Sigmoid colon (tissue), 7 donors: ENCODE measurements around the gene ALG12. TPM values are rescaled to one million over a fixed set of nuclear protein-coding genes. Genes with fewer than 3 reads are reported as not detected.

Source experiments
- DNase-seq: peaks from one replicate; pipeline ENCODE4 v3.0.0-alpha.2; 2019
- H3K27ac ChIP-seq, 4 donors: fragments of 200-600 bp; sonication (generic); one replicate each; pipeline ENCODE4 v1.5.1; 2016 to 2019; ENCODE audit warnings: mild to moderate bottlenecking in 1 of 4
- H3K27me3 ChIP-seq, 3 donors: fragments of 200-600 bp; sonication (generic); one replicate each; pipeline ENCODE4 v1.5.1; 2019; ENCODE audit warnings: mild to moderate bottlenecking in 1 of 3
- H3K36me3 ChIP-seq, 4 donors: fragments of 200-600 bp; sonication (generic); one replicate each; pipeline ENCODE4 v1.5.1; 2016 to 2019
- H3K4me1 ChIP-seq, 4 donors: fragments of 200-600 bp; sonication (generic); one replicate each; pipeline ENCODE4 v1.5.1; 2017 to 2019
- H3K4me3 ChIP-seq, 4 donors: fragments of 200-600 bp; sonication (generic); one replicate each; pipeline ENCODE4 v1.5.1; 2017 to 2019; ENCODE audit warnings: mild to moderate bottlenecking in 2 of 4, moderate library complexity in 1 of 4
- H3K9me3 ChIP-seq, 4 donors: fragments of 200-600 bp in 3 of 4; sonication (generic) in 3 of 4; one replicate each; pipeline versions ENCODE4 v1.5.1 to v1.6.1; 2013 to 2019
- EP300 ChIP-seq, 4 donors: sonication (generic); formaldehyde crosslinking; IDR thresholded peaks; one replicate each; pipeline ENCODE4 v1.6.1; 2017; ENCODE audit warnings: antibody characterized with exemption in 4 of 4
- POLR2A ChIP-seq, 2 donors: fragments of 450-650 bp; IDR thresholded peaks; one replicate each; pipeline ENCODE4 v1.6.1; 2016; ENCODE audit warnings: antibody characterized with exemption in 2 of 2, mild to moderate bottlenecking in 2 of 2, moderate library complexity in 2 of 2
- POLR2AphosphoS5 ChIP-seq, 4 donors: sonication (generic); formaldehyde crosslinking; IDR thresholded peaks; one replicate each; pipeline ENCODE4 v1.6.1; 2017; ENCODE audit warnings: antibody characterized with exemption in 4 of 4
- WGBS, 2 donors: extraction: QIAGEN DNeasy Blood & Tissue Kit; methylation state at CpG; one replicate each; pipeline ENCODE4 v1.1.7; 2013; 5-methylcytosine and 5-hydroxymethylcytosine counted together
- intact Hi-C: fragments of 100-400 bp; cut with DNase I; formaldehyde crosslinking; loops from one replicate; pipeline ENCODE4 v1.15.1; 2023
- polyA plus RNA-seq, 3 donors: library from polyadenylated mRNA; stranded (reverse); fragments of 200-250 nt; gene quantifications; one replicate each; pipeline ENCODE4 v1.2.3, GENCODE V29; 2013
- total RNA-seq, 4 donors: library from RNA; depleted of rRNA; stranded (reverse); fragments of >200 nt; gene quantifications; one replicate each; pipeline ENCODE4 v1.1.0, GENCODE V29; 2016
- TF ChIP-seq, protein P1 (sequence below), 4 experiments: fragments of 450-650 bp in 3 of 4; fragments of 200-600 bp in 1 of 4; IDR thresholded peaks; one replicate each; pipeline ENCODE4 v1.5.1; 2016 to 2019; ENCODE audit warnings: antibody characterized with exemption in 4 of 4, mild to moderate bottlenecking in 3 of 4, moderate library complexity in 2 of 4
- donor health status: healthy with polysubstance abuse.
- donor health status: Bipolar disorder and iron deficiency.
- donor health status: healthy.

Gene ALG12
- total and polyA plus RNA-seq, 7 donors, result 1.8 to 23.9 (median 14.4) TPM

DNA sequence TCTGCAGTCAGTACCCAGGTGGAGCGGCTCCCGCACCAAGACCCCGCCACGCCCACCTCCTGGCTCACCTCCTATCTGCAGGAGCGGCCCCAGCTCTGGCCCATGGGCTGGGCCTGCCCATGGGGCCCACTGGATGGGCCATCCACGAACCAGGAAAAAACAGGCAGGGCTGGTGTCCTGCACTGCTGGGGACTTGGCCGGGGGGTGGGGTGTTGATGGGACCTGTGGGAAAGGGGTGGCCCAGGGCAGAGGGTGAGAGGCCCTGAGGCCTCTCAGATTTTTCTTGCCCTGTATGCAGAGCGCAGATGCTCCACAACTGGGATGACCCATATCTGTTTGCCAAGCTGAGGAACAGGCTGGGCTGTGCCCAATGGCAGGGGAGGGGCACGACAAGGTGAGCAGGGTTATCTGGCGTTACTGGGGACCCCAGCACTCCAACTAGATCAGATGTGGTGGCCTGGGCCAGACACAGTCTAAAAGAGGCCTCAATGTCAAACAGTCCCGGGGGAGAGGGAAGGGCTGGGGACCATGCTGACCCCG lies 39.7 kb upstream of the ALG12 start:
- Histone ChIP-seq H3K4me3 (no peak overlapping the region), H3K27ac (no peak overlapping the region), H3K36me3 (peaks cover 3 to 4% (median 3%) of the 10 kb centered on the region in 4 donors), H3K9me3 (no peaks in the 10 kb centered on the region), H3K4me1 (peaks cover 0 to 33% (median 21%) of the 10 kb centered on the region in 4 donors), H3K27me3 (no peaks in the 10 kb centered on the region)
- TF ChIP-seq EP300 (IDR thresholded peaks at IDR 0.05) (no peak), POLR2AphosphoS5 (IDR thresholded peaks at IDR 0.05) (no peak), POLR2A (IDR thresholded peaks at IDR 0.05) (no peak)
- TF ChIP-seq, protein P1, sequence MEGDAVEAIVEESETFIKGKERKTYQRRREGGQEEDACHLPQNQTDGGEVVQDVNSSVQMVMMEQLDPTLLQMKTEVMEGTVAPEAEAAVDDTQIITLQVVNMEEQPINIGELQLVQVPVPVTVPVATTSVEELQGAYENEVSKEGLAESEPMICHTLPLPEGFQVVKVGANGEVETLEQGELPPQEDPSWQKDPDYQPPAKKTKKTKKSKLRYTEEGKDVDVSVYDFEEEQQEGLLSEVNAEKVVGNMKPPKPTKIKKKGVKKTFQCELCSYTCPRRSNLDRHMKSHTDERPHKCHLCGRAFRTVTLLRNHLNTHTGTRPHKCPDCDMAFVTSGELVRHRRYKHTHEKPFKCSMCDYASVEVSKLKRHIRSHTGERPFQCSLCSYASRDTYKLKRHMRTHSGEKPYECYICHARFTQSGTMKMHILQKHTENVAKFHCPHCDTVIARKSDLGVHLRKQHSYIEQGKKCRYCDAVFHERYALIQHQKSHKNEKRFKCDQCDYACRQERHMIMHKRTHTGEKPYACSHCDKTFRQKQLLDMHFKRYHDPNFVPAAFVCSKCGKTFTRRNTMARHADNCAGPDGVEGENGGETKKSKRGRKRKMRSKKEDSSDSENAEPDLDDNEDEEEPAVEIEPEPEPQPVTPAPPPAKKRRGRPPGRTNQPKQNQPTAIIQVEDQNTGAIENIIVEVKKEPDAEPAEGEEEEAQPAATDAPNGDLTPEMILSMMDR (IDR thresholded peaks at IDR 0.05), result no peak
- intact Hi-C loops, result loop anchor here (2.0 kb wide), 1 partner anchor 15 kb away; no protein-coding TSS in a partner anchor
- DNase-seq, result peak; percentile 63
- 41 to 77% methylated on average over 12 of the region's 12 CpGs for WGBS, 2 donors

DNA sequence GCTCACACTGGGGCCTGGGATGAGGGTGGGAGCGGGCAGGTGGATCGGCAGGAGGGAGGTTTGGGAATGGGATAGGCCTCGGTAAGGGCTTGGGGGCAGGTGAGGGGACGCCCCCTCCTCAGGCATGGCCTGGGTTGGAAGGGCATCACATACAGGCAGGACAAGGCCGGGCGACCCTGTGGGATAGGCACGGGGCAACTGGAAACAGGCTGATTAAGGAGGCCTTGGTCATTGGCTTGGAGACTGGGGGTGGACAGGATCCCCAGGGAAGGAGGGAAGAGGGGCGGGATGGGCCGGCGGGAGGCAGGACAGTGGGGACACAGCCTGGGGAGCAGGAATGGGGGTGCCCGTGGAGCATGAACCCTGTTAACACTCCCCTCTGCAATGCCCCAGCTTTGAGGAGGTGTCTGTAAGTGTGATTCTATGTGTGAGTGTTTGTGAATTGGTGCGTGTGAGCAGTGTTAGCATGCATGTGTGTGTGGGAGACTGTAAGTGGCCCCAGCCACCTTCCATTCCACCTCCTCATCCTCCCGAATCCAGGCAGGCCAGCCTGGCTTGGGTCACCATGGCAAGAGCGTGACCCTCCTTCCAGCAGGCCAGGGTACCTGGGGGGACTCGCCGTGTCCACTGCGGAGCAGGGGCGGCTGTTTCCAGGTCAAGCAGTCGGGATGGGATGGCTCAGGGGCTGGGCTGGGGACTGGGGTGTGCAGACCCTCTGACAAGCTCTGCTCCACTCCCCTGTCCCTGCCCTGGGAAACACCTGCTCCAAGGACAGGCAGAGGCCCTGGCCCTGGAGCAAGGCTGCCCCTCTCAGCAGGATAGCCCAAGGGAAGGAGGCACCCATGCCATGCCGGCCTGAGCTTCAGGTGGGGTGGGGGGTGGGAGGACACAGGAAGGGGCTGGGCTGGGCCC lies 38.9 kb upstream of the ALG12 start:
- no peak overlapping the region for H3K4me3 ChIP-seq
- no peak for TF ChIP-seq POLR2A (IDR thresholded peaks at IDR 0.05)
- intact Hi-C loops, result no loop called here
- H3K4me1 ChIP-seq, result peaks cover 0 to 35% (median 24%) of the 10 kb centered on the region in 4 donors
- no peaks in the 10 kb centered on the region for H3K36me3 ChIP-seq
- H3K27me3 ChIP-seq, result no peaks in the 10 kb centered on the region
- no peaks in the 10 kb centered on the region for H3K9me3 ChIP-seq
- peak; percentile 59 for DNase-seq
- 89 to 91% methylated on average over 20 of the region's 20 CpGs for WGBS, 2 donors
- no peak overlapping the region for H3K27ac ChIP-seq

DNA sequence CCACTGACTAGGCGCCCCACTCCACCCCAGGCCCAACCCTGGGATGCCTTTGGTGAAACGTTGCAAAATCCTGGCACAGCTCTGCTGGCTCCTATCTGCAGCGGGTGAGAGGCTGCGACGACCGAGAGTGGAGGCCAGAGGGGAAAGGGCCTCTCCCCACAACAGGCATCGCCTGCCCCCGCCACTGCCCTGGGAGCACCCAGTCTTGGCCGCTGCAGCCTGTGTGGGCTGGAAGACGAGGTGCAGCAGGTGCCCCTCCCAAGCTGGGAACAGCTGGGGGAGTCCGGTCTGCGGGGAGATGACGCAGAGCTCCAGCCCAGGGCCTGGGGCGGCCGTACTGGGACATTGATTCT lies 38.2 kb upstream of the ALG12 start:
- no peaks in the 10 kb centered on the region for H3K36me3 ChIP-seq
- no peaks in the 10 kb centered on the region for H3K9me3 ChIP-seq
- intact Hi-C loops, result no loop called here
- no peaks in the 10 kb centered on the region for H3K27me3 ChIP-seq
- DNase-seq, result peak; percentile 61
- TF ChIP-seq EP300 (IDR thresholded peaks at IDR 0.05) (no peak), POLR2AphosphoS5 (IDR thresholded peaks at IDR 0.05) (no peak), POLR2A (IDR thresholded peaks at IDR 0.05) (no peak)
- TF ChIP-seq, protein P1 (IDR thresholded peaks at IDR 0.05), result no peak
- peaks cover 0 to 33% (median 27%) of the 10 kb centered on the region in 4 donors for H3K4me1 ChIP-seq
- 89 to 90% methylated on average over 15 of the region's 15 CpGs for WGBS, 2 donors
- no peak overlapping the region for H3K4me3 ChIP-seq
- H3K27ac ChIP-seq, result no peak overlapping the region

DNA sequence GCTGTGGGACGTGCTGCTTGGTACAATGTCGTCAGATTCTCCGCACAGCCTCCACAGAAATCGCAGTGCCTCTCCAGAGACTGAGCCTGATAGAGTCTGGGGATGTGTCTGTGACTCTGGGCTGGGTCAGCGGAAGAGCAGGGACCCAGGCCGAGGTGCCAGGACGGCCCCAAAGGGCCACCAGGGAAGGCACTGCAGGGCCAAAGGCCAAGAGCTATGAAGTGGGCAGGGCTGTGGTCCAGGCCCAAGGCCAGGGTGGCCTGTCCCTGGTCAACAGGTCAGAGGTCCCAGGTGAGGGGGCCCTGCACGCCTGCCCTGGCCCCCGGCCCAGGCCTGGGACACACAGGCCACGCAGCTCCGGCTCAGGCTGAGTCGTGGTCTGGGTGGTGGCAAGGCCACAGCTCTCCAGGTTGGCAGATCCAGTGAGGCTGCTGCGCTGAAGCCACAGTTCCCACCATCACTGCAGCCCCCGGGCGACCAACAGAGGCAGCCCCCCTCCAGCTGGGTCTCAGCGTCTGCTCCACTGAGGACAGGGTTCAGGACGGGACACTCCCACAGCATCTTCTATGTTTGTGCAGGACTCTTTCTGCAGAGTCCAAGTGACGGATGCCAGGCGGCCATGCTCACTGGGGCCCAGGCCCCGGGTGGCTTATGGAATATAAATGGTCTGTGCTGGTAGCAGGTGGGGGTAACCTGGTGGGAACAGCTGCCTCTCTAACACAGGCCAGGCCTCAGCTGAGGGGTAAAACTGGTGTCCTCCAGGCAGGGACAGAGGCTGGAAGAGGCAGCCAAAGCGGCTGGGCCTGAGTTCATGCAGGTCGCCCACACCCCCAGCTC lies 37.6 kb upstream of the ALG12 start:
- no peaks in the 10 kb centered on the region for H3K9me3 ChIP-seq
- peak; percentile 53 for DNase-seq
- WGBS, 2 donors, result 94% methylated on average over 22 of the region's 22 CpGs
- no peaks in the 10 kb centered on the region for H3K36me3 ChIP-seq
- no peaks in the 10 kb centered on the region for H3K27me3 ChIP-seq
- TF ChIP-seq POLR2A (IDR thresholded peaks at IDR 0.05), result no peak
- TF ChIP-seq, protein P1 (IDR thresholded peaks at IDR 0.05), result no peak
- TF ChIP-seq EP300 (IDR thresholded peaks at IDR 0.05), result no peak
- peaks cover 0 to 28% (median 27%) of the 10 kb centered on the region in 4 donors for H3K4me1 ChIP-seq
- H3K27ac ChIP-seq, result no peak overlapping the region
- H3K4me3 ChIP-seq, result no peak overlapping the region
- intact Hi-C loops, result no loop called here
